ENCODE data around the gene THAP4.
"Not testable (repeated sequence)": the region's sequence is repeated elsewhere in the genome, so short reads cannot be mapped to it uniquely, and the experiment has no call there.

Gene THAP4

DNA sequence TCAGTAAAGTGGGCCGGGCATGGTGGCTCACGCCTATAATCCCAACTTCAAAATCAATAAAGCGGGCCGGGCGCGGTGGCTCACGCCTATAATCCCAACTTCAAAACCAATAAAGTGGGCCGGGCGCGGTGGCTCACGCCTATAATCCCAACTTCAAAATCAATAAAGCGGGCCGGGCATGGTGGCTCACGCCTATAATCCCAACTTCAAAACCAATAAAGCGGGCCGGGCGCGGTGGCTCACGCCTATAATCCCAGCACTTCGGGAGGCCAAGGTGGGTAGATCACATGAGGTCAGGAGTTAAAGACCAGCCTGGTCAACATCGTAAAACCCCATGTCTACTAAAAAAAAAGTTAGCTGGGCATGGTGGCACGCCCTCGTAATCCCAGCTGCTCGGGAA, 25.8 kb upstream of the THAP4 start:
- not testable (repeated sequence) for DNase-seq

DNA sequence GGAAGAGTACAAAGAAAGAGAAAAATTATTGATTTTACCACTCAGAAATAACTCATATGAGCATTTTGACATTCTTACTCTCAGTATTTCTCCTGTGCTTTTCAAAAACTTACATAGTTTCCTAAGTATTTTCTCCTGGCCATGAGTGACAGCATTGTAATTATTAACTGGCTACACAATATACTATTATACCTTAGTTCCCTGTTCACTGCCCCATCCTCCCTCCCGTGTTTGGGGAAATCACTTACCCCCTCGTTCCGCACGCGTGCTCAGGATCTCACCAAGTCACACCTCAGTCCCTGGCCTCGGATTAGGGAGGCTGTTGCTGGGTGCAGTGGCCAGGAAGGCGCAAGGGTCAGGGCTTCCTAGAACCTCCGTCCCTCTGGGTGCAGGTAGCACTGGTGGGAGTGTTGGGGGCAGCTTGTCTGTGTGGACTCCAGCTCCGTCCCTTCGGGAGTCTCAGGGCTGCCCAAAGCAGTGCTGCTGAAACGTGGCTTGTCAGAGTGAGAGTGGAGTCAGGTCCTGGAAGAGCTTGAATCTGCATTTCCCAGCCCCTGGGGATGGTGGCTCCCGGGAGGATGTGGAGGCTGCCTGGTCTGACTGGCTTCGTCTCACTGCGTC, 23.7 kb upstream of the THAP4 start:
- DNase-seq, result no peak

DNA sequence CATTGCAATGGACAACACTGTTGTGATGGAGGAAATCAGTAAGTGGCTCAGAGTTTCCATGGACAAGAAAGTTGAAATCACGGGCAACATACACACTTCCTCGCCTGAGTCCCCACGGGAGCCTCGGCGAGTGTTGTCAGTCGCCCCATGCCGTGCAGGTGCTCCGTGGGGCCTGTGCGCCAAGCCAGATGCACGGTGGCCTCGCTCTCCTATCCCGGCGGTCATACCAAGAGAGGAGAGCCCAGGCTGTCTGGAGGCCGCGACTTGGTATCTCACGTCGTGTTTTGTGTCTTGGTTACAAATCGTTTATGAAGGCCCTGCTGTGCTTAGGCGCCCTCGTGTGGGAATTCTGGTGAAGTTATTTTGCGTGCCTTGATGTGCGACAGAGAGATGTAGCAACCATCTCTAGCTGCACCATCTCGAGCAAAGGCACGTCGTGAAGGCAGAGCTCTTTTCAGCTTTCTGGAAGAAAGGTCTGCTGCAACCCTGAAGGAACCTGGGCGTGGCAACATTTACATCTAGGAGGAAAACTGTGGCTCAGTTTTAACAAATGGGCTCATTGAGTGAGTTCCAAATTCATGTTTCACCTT, 22.3 kb upstream of the THAP4 start:
- DNase-seq, result peak; percentile 32 to 50

DNA sequence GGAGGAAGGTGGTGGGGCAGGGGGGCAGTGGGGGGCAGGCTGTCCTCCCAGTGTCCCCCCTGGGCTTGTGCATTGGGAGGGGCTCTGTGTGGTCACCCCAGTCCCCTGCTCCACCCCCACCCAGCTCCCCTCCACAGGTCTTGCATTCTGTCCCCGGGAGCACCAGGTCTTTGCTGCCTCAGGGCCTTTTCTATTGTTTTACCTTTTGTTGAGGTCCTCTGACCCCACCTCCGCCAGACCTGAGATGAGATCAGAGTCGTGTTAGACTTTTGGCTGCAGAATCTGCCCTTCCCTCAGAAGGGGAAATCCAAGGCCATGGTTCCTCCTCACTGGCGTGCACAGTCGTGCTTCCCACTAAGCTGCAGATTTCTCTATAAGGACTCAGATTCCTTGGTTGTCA, 21.3 kb upstream of the THAP4 start:
- no peak for DNase-seq

DNA sequence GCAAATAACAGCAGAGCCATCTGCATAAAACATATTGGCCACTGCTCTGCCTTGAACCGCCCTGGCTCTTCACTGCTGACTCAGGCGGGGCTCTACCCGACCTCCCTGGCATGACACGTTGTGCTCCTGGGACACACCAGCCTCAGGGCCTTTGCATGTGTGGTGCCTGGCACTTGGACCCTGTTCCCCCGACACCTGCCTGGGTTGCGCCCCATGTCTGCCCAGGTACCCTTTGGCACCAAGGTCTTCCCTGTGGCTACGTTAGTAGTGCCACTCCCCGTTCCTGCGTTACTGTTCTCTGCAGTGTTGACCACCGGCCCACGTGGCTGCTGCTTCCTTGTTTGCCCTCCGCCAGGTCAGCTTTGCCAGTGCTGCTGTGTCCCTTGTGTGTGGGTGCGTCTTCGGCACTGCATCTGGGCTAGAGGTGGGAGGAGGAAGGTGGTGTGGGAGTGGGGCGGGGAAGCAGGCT, 20.9 kb upstream of the THAP4 start:
- DNase-seq, result no peak

DNA sequence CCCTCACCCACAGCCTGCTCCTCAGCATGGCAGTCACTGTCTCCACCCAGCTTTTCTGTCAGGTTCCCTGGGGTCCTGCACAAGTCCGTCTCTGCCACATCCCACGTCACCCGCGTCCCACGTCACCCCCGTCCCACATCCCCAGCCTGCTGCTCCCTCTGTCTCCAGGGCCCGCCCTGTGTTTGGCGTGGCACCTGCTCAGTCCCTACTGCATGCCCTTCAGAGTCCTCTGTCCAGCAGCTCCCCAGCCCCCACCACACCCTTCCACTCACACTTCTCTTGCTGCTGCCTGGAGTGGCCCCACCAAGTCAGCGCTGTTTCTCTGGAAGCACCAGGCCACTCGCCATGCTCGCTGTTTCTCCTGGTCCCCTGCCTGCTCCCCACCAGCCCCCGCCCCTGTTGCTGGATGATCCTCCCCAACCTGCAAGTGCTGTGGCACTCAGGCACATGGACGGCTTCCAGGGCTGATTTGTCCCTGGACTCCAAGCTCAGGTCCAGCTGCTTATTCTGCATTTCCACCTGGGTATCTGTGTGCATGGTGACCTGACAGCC, 19.3 kb upstream of the THAP4 start:
- DNase-seq, result no peak

DNA sequence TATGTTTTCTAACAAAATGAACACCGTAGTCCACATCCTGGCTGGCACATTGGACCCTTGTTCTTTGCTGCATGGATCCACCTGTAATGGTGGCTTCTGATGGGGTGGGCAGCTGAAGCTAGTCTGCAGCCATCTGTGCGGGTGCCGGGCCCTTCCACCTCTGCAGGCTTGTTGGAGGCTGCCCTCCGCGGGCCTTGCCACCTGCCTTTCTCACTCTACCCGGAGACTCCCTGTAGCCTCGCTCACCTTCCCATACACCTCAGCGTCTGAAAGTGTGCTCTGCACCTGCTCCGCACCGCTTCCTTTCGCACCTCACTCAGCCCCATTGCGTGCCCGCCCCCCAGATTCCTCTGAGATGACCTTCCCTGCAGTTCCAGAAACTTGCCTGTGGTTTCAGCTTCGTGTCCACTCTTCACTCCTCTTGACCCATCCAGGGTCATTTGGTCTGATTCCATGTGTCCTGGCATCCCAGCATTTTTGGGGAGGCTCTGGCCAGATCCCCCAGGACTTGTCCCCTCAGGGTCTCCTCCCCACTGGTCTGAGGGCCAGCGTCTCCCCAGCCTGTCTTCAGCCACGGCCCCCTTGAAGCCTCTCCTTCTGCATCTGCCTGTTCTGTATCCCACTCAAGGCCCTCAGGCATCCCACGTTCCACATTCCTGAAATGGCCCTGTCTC, 18.7 kb upstream of the THAP4 start:
- DNase-seq, result no peak

DNA sequence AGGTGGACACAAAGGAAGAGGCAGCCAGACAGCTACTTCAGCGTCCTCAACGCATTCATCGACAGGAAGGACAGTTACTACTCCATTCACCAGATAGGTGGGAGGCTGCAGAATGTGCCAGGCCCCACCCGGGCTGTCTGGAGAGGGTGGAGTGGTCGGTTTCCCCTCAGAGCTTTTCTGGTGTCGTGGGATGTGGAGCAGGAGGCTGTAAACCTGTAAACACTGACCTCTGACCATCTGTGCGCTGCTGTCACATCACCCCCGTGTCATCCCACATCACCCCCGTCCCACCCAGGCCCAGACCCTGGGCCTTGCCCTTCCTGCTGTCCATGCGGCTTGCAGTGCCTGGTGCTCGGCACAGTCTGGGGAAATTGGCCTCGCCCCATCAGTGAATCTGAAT, 17.6 kb upstream of the THAP4 start:
- DNase-seq, result no peak

DNA sequence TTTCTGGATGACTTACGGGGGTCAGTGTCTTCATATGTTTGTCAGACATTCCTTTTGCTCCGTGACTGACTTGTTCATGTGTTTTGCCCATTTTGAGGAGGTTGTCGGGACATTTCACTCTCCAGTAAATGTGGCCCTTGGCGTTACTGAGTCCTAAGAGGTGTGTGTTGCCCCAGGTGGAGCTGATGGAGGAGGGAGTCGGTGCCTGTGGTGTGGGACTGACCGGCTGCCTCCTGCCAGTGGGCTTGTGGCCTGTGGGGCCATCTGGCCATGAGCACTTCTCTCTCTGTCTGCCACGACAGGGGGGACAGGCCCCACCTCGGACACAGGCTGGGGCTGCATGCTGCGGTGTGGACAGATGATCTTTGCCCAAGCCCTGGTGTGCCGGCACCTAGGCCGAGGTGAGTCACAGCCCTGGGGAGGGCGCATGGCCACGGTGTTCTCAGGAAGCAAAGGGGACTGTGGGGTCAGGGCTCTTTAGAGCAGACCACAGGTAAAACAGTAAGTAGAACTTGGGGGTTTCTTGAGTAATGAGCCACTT, 16.3 kb upstream of the THAP4 start:
- DNase-seq, result no peak

DNA sequence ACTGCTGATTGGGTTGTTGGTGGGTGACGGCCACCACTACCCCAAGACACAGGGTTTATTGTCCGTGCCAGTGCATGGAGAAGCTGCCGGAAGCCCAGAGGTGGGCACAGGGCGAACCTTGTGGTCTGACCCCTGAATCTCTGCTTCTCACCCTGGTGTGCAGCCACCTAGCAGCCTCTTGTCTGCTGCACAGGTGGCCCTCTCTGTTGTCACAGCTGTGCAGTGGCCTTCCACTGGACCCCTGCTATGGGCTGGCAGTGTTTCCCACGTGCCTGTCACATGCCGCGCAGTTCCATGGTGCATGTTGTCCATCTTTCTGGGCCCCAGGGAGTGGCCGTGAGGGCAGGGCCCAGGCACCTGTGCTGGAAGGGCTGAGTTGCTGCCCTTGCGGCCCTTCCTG, 15.8 kb upstream of the THAP4 start:
- DNase-seq, result no peak

DNA sequence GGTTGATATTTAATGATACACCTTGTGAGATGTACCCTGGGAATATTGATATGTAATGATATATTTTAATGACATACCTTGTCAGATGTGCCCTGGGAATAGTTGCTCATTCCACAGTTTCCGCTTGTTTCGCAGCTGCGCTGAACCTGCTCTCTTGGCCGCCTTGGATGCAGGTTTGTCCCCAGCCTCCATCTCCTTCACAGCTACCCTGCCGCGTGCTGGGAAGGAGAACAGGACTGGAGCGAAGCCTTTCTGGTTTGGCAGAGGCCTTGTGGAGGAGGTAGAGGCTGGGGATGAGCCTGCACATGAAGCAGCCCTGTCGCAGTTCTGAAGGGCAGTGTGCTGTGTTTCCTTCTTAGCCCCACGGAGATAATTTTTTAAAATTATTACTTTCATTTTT, 15.2 kb upstream of the THAP4 start:
- no peak for DNase-seq

DNA sequence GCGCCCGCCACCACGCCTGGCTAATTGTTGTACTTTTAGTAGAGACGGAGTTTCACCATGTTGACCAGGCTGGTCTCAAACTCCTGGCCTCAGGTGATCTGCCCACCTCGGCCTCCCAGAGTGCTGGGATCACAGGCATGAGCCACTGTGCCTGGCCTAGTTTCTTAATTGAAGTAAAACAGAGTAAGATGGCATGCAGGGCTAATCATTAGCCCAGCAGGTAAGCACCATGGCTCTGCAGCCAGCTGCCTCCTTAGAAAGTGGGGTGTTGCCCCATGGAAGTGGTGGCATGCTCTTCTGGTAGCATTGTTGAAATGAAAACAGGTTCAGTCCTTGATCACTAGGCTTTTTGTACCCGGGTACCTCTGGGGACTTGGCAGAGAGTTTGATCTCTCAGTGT, 13.0 kb upstream of the THAP4 start:
- no peak for DNase-seq

DNA sequence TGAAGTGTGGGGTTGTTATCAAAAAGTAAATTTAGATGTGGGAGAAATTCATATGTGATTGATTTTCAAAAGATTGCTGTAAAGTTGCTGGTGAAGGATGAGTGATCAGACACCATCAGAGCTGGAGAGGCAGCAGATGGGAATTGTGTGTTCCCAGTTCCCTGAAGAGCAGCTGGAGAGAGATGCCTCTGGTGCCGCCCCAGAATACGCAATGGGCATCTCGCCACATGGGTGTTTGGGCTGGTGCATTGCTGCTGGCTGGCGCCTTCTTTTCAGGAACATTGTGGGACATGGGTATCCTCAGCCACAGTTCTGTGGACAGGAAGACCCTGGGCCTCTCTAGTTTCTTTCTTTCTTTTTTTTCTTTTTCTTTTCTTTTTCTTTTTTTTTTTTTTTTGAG, 12.4 kb upstream of the THAP4 start:
- no peak for DNase-seq

DNA sequence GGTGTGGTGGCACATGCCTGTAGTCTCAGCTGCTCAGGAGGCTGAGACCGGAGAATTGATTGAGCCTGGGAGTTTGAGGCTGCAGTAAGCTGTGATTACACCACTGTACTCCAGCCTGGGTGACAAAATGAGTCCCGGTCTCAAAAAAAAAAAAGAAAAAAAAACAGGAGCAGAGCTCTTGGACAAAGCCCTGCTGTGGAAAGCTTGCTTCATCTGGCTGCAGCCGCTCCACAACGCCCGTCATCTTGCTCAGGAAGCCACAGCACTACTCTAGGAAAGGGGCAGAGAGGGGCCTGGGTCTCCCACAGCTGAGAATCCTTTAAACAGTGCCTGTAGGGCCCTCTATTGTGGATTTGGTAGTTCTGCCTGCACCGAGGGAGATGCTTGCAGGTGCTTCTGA, 11.5 kb upstream of the THAP4 start:
- no peak for DNase-seq

DNA sequence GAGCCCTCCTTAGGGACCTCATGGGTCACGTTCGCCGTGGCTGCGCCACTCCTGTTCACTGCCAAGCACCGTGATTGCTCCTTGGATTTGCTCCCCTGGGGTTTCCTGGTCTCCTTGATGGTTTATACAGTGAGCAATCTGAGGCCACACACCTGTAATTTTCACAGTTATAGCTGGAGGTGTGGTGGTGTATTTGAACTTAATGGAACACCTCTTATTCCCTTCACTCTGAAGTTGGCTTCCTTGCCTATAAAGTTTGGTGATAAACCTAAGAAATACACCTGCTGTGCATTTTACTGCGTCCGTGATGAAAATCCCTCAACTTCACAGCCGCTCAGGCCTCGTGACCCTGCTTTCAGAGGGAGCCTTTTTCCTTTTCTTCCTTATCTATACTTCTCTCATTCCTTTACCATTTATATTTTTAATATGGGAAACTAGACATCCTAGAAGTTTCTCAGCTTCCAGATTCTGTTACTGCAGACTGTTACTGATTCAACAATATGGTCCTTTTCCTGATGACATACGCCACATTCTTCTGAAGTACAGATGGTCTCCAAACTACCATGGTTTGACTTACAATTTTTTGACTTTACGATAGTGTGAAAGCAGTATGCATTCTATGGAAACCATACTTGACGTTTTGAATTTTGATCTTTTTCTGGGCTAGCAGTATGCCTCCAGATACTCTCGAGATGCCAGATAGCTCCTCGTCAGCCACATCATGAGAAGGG, 9.1 kb upstream of the THAP4 start:
- no peak for DNase-seq

DNA sequence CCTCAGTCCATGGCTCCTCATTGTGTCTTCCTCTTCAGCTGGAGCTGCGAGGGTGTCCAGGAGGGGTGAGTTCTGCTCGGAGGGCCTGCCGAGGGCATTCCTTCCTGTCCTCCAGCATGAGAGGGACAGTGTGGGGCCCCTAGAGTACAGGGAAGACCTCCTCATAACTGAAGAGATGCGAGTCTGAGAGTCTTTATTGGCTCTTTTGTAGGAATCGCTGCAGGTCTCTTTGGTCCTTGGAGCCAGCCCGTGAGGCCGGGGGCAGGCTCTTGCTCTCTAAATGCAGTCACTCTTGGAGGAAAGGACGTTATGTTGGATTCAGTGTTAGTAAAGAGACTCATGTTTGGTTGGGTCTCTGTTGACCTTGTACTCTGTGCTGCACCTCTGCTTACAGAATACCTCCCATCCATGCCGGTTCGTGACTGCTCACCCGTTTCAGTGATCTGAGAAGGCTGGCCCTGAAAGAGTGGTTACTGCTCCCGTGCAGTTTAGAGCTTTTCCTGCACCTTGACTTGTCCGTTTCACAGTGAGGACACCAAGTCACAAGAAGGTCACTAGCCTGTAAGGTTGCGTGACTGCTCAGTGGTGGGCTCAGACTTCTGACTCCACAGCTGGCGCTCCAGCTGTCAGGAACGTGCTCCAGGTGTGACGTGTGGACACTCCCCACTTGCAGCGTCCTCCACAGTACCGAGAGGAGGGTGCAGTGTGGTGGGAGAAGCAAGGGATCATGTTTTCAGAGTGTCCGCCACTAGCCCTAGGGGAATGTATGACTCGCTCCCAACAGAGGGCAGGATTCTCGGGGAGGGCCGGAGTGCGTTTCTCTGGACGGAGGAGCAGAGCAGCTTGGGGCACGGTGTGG, 8.3 kb upstream of the THAP4 start:
- no peak for DNase-seq

DNA sequence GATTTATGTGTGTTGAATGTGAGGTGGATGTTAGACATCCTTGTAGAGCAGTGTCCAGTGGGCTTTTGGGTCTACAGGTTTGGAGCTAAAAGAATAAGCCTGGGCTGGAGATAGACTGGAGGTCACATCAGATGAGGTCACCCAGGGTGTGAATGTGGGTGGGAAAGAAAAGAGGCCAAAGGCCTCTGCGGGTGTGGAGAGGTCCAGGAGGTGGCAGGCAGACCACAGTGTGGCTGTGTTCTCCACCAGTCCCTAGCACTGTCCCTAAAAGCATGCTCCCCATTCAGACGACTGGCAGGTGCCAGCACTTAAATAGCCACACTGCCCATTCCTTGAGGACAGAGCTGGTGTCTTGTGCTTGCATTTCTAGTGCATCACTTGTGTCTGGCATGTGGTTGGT, 4.7 kb upstream of the THAP4 start:
- no peak for DNase-seq

DNA sequence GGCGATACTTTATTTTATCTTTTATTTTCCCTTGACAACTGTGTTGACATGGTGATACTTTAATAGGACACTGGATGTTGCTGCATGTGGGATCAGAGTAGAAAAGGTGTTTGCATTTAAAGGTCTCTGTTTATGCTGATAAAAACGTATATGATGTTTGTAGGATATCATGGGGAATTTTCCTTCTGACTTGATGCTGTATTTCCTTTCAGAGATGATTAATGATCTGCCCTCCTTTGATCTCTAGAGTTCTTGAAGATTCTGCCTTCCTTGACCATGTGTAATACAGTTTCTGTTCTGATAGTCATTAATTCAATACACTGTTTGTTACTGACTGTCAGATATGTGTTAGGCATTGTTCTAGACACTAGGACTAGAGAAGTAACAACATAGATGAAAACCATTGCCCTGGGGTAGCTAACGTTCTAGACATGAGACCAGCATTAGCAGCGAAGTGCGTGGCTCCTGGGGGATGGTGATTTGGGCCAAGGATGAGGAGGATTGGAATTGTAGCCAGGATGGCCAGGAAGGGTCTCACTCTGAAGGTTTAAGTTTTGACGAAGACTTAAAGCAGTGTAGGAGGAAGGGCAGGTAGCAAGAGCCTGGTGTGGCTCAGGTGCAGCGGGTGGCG, 3.3 kb upstream of the THAP4 start:
- no peak for DNase-seq

DNA sequence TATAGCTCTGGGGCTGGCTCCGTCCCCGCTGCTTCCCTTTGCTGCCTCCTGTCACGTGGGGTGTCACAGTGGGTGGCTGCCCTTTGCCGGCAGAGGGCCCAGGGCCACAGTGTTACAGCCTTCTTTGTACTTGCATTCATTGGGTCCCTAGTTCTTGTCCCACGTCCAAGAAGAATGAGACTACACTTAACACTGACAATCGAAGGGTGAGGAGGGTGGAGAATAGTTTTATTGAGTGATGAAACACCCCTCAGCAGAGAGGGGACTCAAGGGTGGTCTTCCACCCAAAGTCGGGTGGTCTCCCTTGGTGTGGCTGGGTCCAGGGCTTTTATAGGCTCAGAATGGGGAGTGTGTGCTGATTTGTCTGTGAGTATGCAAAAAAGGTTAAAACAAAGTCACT, 2.4 kb upstream of the THAP4 start:
- no peak for DNase-seq

DNA sequence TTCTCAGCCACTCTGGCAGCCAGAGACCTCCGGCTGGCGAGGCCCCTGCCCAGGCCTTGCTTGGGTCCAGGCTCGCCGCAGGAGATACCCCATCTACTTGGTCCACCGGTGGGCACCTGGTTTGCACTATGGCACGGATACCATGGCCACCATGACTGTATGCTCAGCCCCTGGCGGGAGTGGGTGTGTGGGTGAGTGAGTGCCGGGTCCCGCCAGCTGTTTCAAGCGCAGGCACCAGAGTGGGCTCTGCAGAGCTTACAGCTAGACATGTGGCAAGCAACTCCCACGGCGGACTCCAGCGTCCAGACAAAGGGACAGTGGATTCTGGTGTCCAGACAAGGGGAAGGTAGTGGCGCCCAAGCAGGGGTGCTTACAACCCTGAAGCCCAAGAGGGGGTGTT, 2.0 kb upstream of the THAP4 start:
- no peak for DNase-seq

DNA sequence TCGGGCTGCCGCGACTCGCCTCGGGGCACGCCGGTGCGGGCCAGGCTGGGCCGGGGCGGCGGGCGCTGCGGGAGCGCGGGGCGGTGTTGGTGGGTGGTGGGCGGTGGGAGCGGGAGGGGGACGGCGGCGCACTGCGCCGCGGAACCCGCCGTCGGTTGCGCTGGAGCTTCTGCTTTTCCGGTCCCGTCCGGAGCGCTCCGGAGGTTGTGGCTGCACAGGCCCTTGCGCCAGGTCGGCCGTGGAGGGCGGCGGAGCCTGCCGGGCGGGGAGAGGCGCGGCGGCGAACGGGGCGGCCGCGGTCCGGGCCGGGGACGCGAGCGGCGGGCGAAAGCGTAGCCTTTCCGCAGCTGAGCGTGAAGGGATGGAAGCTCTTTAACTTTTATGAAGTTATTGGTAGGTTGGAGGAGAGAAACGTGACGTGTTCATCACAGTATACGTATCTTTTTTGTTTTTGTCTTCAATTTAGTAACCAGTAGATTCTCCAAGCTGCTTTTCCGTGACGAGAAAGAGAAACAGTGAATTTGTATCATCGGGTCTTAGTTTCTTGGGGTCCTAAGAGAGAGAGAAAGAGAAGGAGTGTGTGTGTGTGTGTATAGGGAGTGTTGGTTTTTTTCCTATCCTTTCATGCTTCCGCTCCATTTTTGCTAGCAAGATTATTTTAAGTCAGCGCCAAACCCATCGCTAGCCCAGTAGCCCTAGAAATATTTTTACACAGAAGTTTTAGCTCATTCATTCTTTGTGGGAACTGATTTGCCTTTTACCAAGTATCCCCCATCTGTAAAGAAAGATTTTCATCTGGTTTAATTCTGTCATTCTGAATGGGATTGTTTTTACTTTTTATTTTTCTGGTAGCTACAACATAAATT, 1.1 kb upstream of the THAP4 start:
- no peak for DNase-seq

All from activated CD4-positive, alpha-beta T cell treated with anti-CD3 and anti-CD28 coated beads, Interleukin-2, amount 50 U/mL, for 48 hours (primary cell).